ENCODE results near the gene TBC1D22A. TPM values are rescaled to one million over a fixed set of nuclear protein-coding genes. Genes with fewer than 3 reads are reported as not detected.

The TBC1D22A gene
- total RNA-seq, 2 experiments from 2014 or later, result 22.3 to 43.9 TPM

DNA sequence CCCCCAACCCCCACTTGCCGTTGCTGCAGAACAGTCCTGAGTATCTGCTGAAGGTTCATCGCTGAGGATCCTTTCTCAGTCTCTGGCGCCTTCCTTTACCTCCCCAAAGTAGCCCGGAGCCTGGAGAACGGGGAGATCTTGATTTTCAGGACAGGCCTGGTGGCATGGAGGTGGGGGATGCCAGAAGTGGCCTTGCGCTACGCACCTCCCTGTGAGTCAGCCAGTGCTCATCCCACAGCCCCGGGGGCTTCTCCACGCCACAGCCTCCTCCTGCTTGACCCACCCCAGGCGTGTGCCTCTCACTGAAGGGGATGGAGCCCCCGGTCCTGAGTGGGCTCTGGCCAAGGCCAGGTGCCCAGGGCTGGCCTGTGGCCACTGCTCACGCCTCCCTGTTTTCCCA, 339.6 kb downstream of the TBC1D22A start:
- CTCF ChIA-PET (ENCODE audit: unreplicated experiment), result no interaction called here
- POLR2A ChIA-PET, result no interaction called here
- intact Hi-C loops (cut with micrococcal nuclease; ENCODE audit: unreplicated experiment), result no loop called here

DNA sequence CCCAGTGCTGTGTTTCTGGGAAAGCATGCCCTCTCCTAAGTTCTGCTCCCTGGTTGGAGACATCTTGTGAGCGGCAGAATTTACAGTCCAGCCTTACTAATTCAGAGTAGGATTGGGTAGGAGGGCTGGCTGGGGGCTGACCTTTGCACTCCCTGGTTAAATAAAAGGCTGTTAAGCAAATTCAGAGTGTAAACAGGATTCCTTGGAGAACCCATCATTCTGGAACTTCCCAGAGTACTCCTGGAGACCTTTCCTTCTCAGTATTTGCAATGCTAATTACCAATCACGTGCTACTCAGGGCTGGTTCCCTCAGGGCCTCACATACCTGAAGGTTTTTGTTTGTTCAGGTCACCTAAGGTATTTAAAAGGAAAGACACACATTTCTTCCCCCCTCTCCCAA, 340.2 kb downstream of the TBC1D22A start:
- H2AFZ ChIP-seq (ENCODE audit: low read length), result no peak overlapping the region
- no TSS peak for BruUV-seq (replicated peaks)
- ChIA-PET POLR2A (no interaction called here), CTCF (ENCODE audit: unreplicated experiment) (no interaction called here)
- no peaks in the 10 kb centered on the region for H4K20me1 ChIP-seq (ENCODE audit: insufficient read depth, low read length)
- H3K9me3 ChIP-seq (ENCODE audit: low read length), result no peaks in the 10 kb centered on the region
- H3K36me3 ChIP-seq (ENCODE audit: insufficient read depth, low read length), result no peaks in the 10 kb centered on the region
- H3K9me2 ChIP-seq (ENCODE audit: insufficient read depth, low read length), result no peaks in the 10 kb centered on the region
- H3K4me3 ChIP-seq (ENCODE audit: low read depth, low read length, poor library complexity, severe bottlenecking), result no peak overlapping the region
- no peak for DNase-seq (ENCODE audit: low spot score)
- no peak overlapping the region for H3K4me2 ChIP-seq (ENCODE audit: low read length)
- H3K79me2 ChIP-seq (ENCODE audit: insufficient read depth, low read depth, low read length), result no peaks in the 10 kb centered on the region
- intact Hi-C loops (cut with micrococcal nuclease; ENCODE audit: unreplicated experiment), result no loop called here
- H3K4me1 ChIP-seq (ENCODE audit: insufficient read depth, low read length, poor library complexity, severe bottlenecking), result no peaks in the 10 kb centered on the region
- no peak overlapping the region for H3K27ac ChIP-seq (ENCODE audit: low read depth, low read length, poor library complexity, severe bottlenecking)
- TF ChIP-seq EZH2phosphoT487 (IDR thresholded peaks at IDR 0.05; ENCODE audit: borderline replicate concordance, low read depth, low read length), result no peak
- TF ChIP-seq, protein P1, sequence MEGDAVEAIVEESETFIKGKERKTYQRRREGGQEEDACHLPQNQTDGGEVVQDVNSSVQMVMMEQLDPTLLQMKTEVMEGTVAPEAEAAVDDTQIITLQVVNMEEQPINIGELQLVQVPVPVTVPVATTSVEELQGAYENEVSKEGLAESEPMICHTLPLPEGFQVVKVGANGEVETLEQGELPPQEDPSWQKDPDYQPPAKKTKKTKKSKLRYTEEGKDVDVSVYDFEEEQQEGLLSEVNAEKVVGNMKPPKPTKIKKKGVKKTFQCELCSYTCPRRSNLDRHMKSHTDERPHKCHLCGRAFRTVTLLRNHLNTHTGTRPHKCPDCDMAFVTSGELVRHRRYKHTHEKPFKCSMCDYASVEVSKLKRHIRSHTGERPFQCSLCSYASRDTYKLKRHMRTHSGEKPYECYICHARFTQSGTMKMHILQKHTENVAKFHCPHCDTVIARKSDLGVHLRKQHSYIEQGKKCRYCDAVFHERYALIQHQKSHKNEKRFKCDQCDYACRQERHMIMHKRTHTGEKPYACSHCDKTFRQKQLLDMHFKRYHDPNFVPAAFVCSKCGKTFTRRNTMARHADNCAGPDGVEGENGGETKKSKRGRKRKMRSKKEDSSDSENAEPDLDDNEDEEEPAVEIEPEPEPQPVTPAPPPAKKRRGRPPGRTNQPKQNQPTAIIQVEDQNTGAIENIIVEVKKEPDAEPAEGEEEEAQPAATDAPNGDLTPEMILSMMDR (conservative IDR thresholded peaks at IDR 0.05; ENCODE audit: low read length), result no peak

More for the DNA sequence above, 339.6 kb downstream of the TBC1D22A start:
- H3K36me3 ChIP-seq (ENCODE audit: insufficient read depth, low read length), result no peaks in the 10 kb centered on the region
- no peaks in the 10 kb centered on the region for H3K9me3 ChIP-seq (ENCODE audit: low read length)
- H2AFZ ChIP-seq (ENCODE audit: low read length), result no peak overlapping the region
- no peak for DNase-seq (ENCODE audit: low spot score)
- no peaks in the 10 kb centered on the region for H3K4me1 ChIP-seq (ENCODE audit: insufficient read depth, low read length, poor library complexity, severe bottlenecking)
- no peak overlapping the region for H3K4me3 ChIP-seq (ENCODE audit: low read depth, low read length, poor library complexity, severe bottlenecking)
- H3K4me2 ChIP-seq (ENCODE audit: low read length), result no peak overlapping the region
- H3K9me2 ChIP-seq (ENCODE audit: insufficient read depth, low read length), result no peaks in the 10 kb centered on the region
- TF ChIP-seq EZH2phosphoT487 (IDR thresholded peaks at IDR 0.05; ENCODE audit: borderline replicate concordance, low read depth, low read length), result no peak
- TF ChIP-seq, protein P1 (conservative IDR thresholded peaks at IDR 0.05; ENCODE audit: low read length), result no peak
- BruUV-seq (replicated peaks), result no TSS peak
- H3K79me2 ChIP-seq (ENCODE audit: insufficient read depth, low read depth, low read length), result no peaks in the 10 kb centered on the region
- H3K27ac ChIP-seq (ENCODE audit: low read depth, low read length, poor library complexity, severe bottlenecking), result no peak overlapping the region
- H4K20me1 ChIP-seq (ENCODE audit: insufficient read depth, low read length), result no peaks in the 10 kb centered on the region

DNA sequence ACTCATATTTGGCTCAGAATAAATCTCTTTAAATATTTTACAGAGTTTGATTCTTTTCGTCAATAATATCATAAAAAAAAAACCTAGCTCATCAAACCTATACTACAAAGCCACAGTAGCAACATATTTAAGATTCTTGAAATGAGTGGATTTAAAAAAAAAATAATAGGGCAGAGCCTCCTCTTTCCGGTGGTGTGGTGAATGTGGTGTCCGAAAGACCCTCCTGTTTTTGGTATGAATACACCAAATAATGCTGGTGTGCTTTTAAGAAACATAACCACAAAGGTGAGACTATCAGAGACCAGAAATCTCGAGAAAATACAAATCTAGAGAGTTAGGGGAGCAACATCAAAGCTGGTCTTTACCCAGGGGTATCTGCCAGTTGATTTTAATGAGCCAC, 342.6 kb downstream of the TBC1D22A start:
- Histone ChIP-seq H2AFZ (ENCODE audit: low read length) (no peak overlapping the region), H3K9me3 (ENCODE audit: low read length) (no peaks in the 10 kb centered on the region), H4K20me1 (ENCODE audit: insufficient read depth, low read length) (no peaks in the 10 kb centered on the region), H3K4me3 (ENCODE audit: low read depth, low read length, poor library complexity, severe bottlenecking) (no peak overlapping the region), H3K9me2 (ENCODE audit: insufficient read depth, low read length) (no peaks in the 10 kb centered on the region), H3K4me1 (ENCODE audit: insufficient read depth, low read length, poor library complexity, severe bottlenecking) (no peaks in the 10 kb centered on the region), H3K79me2 (ENCODE audit: insufficient read depth, low read depth, low read length) (no peaks in the 10 kb centered on the region), H3K36me3 (ENCODE audit: insufficient read depth, low read length) (no peaks in the 10 kb centered on the region), H3K4me2 (ENCODE audit: low read length) (no peak overlapping the region), H3K27ac (ENCODE audit: low read depth, low read length, poor library complexity, severe bottlenecking) (no peak overlapping the region)
- ChIA-PET CTCF (ENCODE audit: unreplicated experiment) (no interaction called here), POLR2A (no interaction called here)
- DNase-seq (ENCODE audit: low spot score), result no peak
- TF ChIP-seq, protein P1 (conservative IDR thresholded peaks at IDR 0.05; ENCODE audit: low read length), result no peak
- no peak for TF ChIP-seq EZH2phosphoT487 (IDR thresholded peaks at IDR 0.05; ENCODE audit: borderline replicate concordance, low read depth, low read length)
- BruUV-seq (replicated peaks), result no TSS peak
- intact Hi-C loops (cut with micrococcal nuclease; ENCODE audit: unreplicated experiment), result no loop called here

Data from OCI-LY7 (cell line).